Smooth muscle cell (in vitro differentiated cells): Measurements from ENCODE around the gene UNC5B. TPM values are rescaled to one million over a fixed set of nuclear protein-coding genes. Genes with fewer than 3 reads are reported as not detected.
A peak's percentile ranks its signal among the peaks of the same experiment; 100 is the strongest.

Experiments used
- DNase-seq: peaks from one replicate; lab custom pipeline; 2025; ENCODE audit not compliant: unreplicated experiment; lab: John Stamatoyannopoulos, UW
- H2AFZ ChIP-seq: fragments of 200-600 bp; sonication (generic); 2 replicates; pipeline ENCODE4 v1.6.0; 2016; ENCODE audit warnings: antibody characterized with exemption, low read depth, mild to moderate bottlenecking
- H3F3A ChIP-seq: fragments of 200-600 bp; sonication (generic); 2 replicates; pipeline ENCODE4 v1.6.0; 2017; ENCODE audit warnings: antibody characterized with exemption, low read depth
- H3K27ac ChIP-seq: fragments of 200-600 bp; sonication (generic); 2 replicates; pipeline ENCODE4 v1.5.1; 2016; ENCODE audit warnings: low read depth, mild to moderate bottlenecking
- H3K27me3 ChIP-seq: fragments of 200-600 bp; sonication (generic); 2 replicates; pipeline ENCODE4 v1.6.1; 2016; ENCODE audit warnings: low read depth, mild to moderate bottlenecking
- H3K36me3 ChIP-seq: fragments of 200-600 bp; sonication (generic); 2 replicates; pipeline ENCODE4 v1.5.1; 2016; ENCODE audit warnings: low read depth
- H3K4me1 ChIP-seq: fragments of 200-600 bp; sonication (generic); 2 replicates; pipeline ENCODE4 v1.5.1; 2016; ENCODE audit warnings: low read depth
- H3K4me2 ChIP-seq: fragments of 200-600 bp; sonication (generic); 2 replicates; pipeline ENCODE4 v1.6.0; 2016; ENCODE audit warnings: mild to moderate bottlenecking
- H3K4me3 ChIP-seq: fragments of 200-600 bp; sonication (generic); 2 replicates; pipeline ENCODE4 v1.5.1; 2016; ENCODE audit warnings: mild to moderate bottlenecking
- H3K79me2 ChIP-seq: fragments of 200-600 bp; sonication (generic); 2 replicates; pipeline ENCODE4 v1.6.0; 2016; ENCODE audit warnings: low read depth, mild to moderate bottlenecking
- H3K9ac ChIP-seq: fragments of 200-600 bp; sonication (generic); 2 replicates; pipeline ENCODE4 v1.6.0; 2016; ENCODE audit warnings: low read depth
- H3K9me3 ChIP-seq: fragments of 200-600 bp; sonication (generic); replicated peaks from 2 replicates; pipeline ENCODE4 v1.5.1; 2016; ENCODE audit warnings: low read depth
- H4K20me1 ChIP-seq: fragments of 200-600 bp; sonication (generic); 2 replicates; pipeline ENCODE4 v1.6.0; 2016; ENCODE audit warnings: low read depth
- CTCF ChIP-seq: fragments of 200-600 bp; sonication (generic); IDR thresholded peaks from 2 replicates; pipeline ENCODE4 v1.5.1; 2017; ENCODE audit warnings: borderline replicate concordance, mild to moderate bottlenecking, antibody characterized with exemption; ENCODE audit not compliant: insufficient read depth, poor library complexity, severe bottlenecking
- WGBS: methylation state at CpG from one replicate; pipeline ENCODE4 v1.1.7; 2016; ENCODE audit warnings: low lambda C conversion rate; 5-methylcytosine and 5-hydroxymethylcytosine counted together
- polyA plus RNA-seq: library from polyadenylated mRNA; unstranded; fragments of >200 nt; fragmentation: Nextera tagmentation; extraction: Ambion mirVana; gene quantifications from 2 replicates; pipeline ENCODE4 v1.2.1, GENCODE V29; 2016
- total RNA-seq: library from RNA; depleted of rRNA; stranded (reverse); fragments of >200 nt; gene quantifications from 2 replicates; pipeline ENCODE4 v1.2.3, GENCODE V29; 2014

Gene UNC5B
- total and polyA plus RNA-seq, 2 experiments from 2014 or later, result 89.6 to 142 TPM

GRCh38 chr10:71234004-71234894, 21.9 kb downstream of the UNC5B start:
- no peaks in the 10 kb centered on the region for H3K9me3 ChIP-seq
- peaks cover 68% of the 10 kb centered on the region for H3K4me1 ChIP-seq
- H2AFZ ChIP-seq, result no peak overlapping the region
- no peak for DNase-seq
- peaks cover 80% of the 10 kb centered on the region for H3K79me2 ChIP-seq
- peaks cover 37% of the 10 kb centered on the region for H4K20me1 ChIP-seq
- TF ChIP-seq CTCF, result no peak
- H3K27ac ChIP-seq, result peak overlapping the region; percentile 93
- WGBS, result 16% methylated on average over 10 of the region's 10 CpGs
- no peaks in the 10 kb centered on the region for H3K36me3 ChIP-seq
- H3K4me3 ChIP-seq, result no peak overlapping the region
- peak overlapping the region; percentile 16 for H3K9ac ChIP-seq
- H3K27me3 ChIP-seq, result no peaks in the 10 kb centered on the region
- peaks cover 71% of the 10 kb centered on the region for H3F3A ChIP-seq
- peak overlapping the region; percentile 71 for H3K4me2 ChIP-seq

GRCh38 chr10:71234970-71235685, 22.8 kb downstream of the UNC5B start:
- TF ChIP-seq CTCF, result no peak
- WGBS, result 1% methylated on average over 16 of the region's 16 CpGs
- H3K4me3 ChIP-seq, result no peak overlapping the region
- no peak overlapping the region for H2AFZ ChIP-seq
- H3K79me2 ChIP-seq, result peaks cover 80% of the 10 kb centered on the region
- H3K9me3 ChIP-seq, result no peaks in the 10 kb centered on the region
- peak overlapping the region; percentile 59 for H3K9ac ChIP-seq
- no peaks in the 10 kb centered on the region for H3K27me3 ChIP-seq
- no peaks in the 10 kb centered on the region for H3K36me3 ChIP-seq
- peaks cover 29% of the 10 kb centered on the region for H4K20me1 ChIP-seq
- peak overlapping the region; percentile 71 for H3K4me2 ChIP-seq
- peak overlapping the region; percentile 93 for H3K27ac ChIP-seq
- H3K4me1 ChIP-seq, result peaks cover 61% of the 10 kb centered on the region
- H3F3A ChIP-seq, result peaks cover 65% of the 10 kb centered on the region
- DNase-seq, result peak; percentile 68

GRCh38 chr10:71235808-71236207, 23.4 kb downstream of the UNC5B start:
- peak overlapping the region; percentile 71 for H3K4me2 ChIP-seq
- WGBS, result 48% methylated on average over 7 of the region's 7 CpGs

More at GRCh38 chr10:71235808-71236207, 23.4 kb downstream of the UNC5B start:
- Histone ChIP-seq H2AFZ (no peak overlapping the region), H3K4me1 (peaks cover 68% of the 10 kb centered on the region), H3F3A (peaks cover 61% of the 10 kb centered on the region), H3K36me3 (no peaks in the 10 kb centered on the region), H3K27me3 (no peaks in the 10 kb centered on the region), H4K20me1 (peaks cover 27% of the 10 kb centered on the region), H3K79me2 (peaks cover 80% of the 10 kb centered on the region), H3K27ac (peak overlapping the region; percentile 93), H3K9ac (peak overlapping the region; percentile 28), H3K4me3 (no peak overlapping the region), H3K9me3 (no peaks in the 10 kb centered on the region)
- DNase-seq, result no peak
- no peak for TF ChIP-seq CTCF
